GM12873 (cell line): ENCODE measurements around the gene C12orf42.

ENCODE experiments used
- CTCF ChIP-seq: IDR thresholded peaks from 2 replicates; pipeline ENCODE4 v1.5.1; 2012; ENCODE audit warnings: low read depth, mild to moderate bottlenecking, moderate library complexity, low read length, control low read depth; ENCODE audit not compliant: insufficient read depth; ENCODE audit errors: missing control alignments

The C12orf42 gene

GRCh38 chr12:103353913-103354312, 141.9 kb downstream of the C12orf42 start:
- no peak for TF ChIP-seq CTCF

GRCh38 chr12:103350116-103350515, 145.7 kb downstream of the C12orf42 start:
- TF ChIP-seq CTCF, result no peak

GRCh38 chr12:103348935-103349334, 146.8 kb downstream of the C12orf42 start:
- TF ChIP-seq CTCF, result no peak

- TF ChIP-seq CTCF, result no peak
Measured at GRCh38 chr12:103336940-103337339, 158.8 kb downstream of the C12orf42 start.

- TF ChIP-seq CTCF, result no peak
Measured at GRCh38 chr12:103334466-103334865, 161.3 kb downstream of the C12orf42 start.

- TF ChIP-seq CTCF, result no peak
Measured at GRCh38 chr12:103333676-103334075, 162.1 kb downstream of the C12orf42 start.

- TF ChIP-seq CTCF, result no peak
Measured at GRCh38 chr12:103331643-103332042, 164.1 kb downstream of the C12orf42 start.

- no peak for TF ChIP-seq CTCF
Measured at GRCh38 chr12:103330672-103331071, 165.1 kb downstream of the C12orf42 start.
